HFFc6 (cell line): ENCODE results near the gene KIF5B. TPM values are rescaled to one million over a fixed set of nuclear protein-coding genes. Genes with fewer than 3 reads are reported as not detected.
A peak's percentile ranks its signal among the peaks of the same experiment; 100 is the strongest.

Experiments used
- DNase-seq: peaks from one replicate; pipeline ENCODE4 v3.0.0-alpha.2; 2018
- H3K27ac Mint-ChIP-seq: 2 replicates; pipeline ENCODE4 v1.8.0; 2020; ENCODE audit warnings: mild to moderate bottlenecking, mixed read lengths
- H3K27me3 Mint-ChIP-seq: 2 replicates; pipeline ENCODE4 v1.8.0; 2021; ENCODE audit warnings: mild to moderate bottlenecking, moderate library complexity, mixed read lengths; ENCODE audit not compliant: insufficient read depth
- H3K36me3 Mint-ChIP-seq: 2 replicates; pipeline ENCODE4 v1.8.0; 2021; ENCODE audit warnings: low read depth, mixed read lengths
- H3K4me1 Mint-ChIP-seq: 2 replicates; pipeline ENCODE4 v1.8.0; 2020; ENCODE audit warnings: low read depth, mixed read lengths
- H3K4me3 Mint-ChIP-seq: 2 replicates; pipeline ENCODE4 v1.8.0; 2020; ENCODE audit warnings: mild to moderate bottlenecking, moderate library complexity, mixed read lengths
- H3K9me3 Mint-ChIP-seq: 2 replicates; pipeline ENCODE4 v1.8.0; 2020; ENCODE audit warnings: mild to moderate bottlenecking, mixed read lengths
- CTCF ChIP-seq: fragments of 200-600 bp; sonication (generic); IDR thresholded peaks from 2 replicates; pipeline ENCODE4 v1.5.0; 2021; ENCODE audit warnings: antibody characterized with exemption, mild to moderate bottlenecking
- total RNA-seq, 6 experiments: library from RNA; stranded (reverse); fragmentation: NEBNext Ultra II Directional; extraction: Animal tissue kit (Norgen Biotek cat#: 25700); gene quantifications; 2 replicates in 1 of 6; 3 replicates in 5 of 6; pipeline ENCODE4 v1.2.3, GENCODE V29; 2021

The KIF5B gene
- total RNA-seq, 6 experiments from 2014 or later = 127 to 142 (median 137) TPM

GRCh38 chr10:32005050-32005449 is 51.2 kb downstream of the KIF5B start:
- TF ChIP-seq CTCF = peak; percentile 82
- peak; percentile 24 for DNase-seq
- Mint-ChIP-seq H3K27ac (no peak overlapping the region; the same call in 1 of the 2 replicates), H3K36me3 (peaks cover 19% of the 10 kb centered on the region; the same call in 1 of the 2 replicates), H3K27me3 (peaks cover 6% of the 10 kb centered on the region), H3K4me1 (peaks cover 12% of the 10 kb centered on the region), H3K4me3 (no peak overlapping the region), H3K9me3 (no peaks in the 10 kb centered on the region)

DNA sequence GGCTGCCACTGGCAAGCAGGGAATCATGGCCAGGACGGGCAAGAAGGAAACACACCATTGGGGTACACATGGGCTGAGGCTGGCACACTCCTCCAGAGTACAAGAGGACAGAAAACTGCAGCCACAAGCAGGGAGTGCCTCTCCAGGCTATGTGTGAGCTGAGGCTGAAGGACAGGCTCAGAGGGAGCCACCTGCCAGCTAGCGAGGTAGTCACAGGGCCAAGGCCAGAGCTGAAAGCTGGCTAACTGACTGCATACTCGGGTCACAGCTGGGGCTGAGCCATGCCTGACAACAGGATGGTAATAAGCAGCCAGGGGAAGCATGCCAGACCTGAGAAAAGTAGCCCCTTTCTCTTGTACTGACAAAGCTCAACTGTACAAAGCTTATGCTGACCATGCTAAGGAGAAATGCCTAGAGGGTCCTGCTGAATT is 52.0 kb downstream of the KIF5B start:
- no peak for TF ChIP-seq CTCF
- Mint-ChIP-seq H3K27me3 (peaks cover 6% of the 10 kb centered on the region), H3K9me3 (no peaks in the 10 kb centered on the region), H3K4me1 (peaks cover 20% of the 10 kb centered on the region), H3K27ac (no peak overlapping the region), H3K4me3 (no peak overlapping the region), H3K36me3 (peaks cover 19% of the 10 kb centered on the region; the same call in 1 of the 2 replicates)
- DNase-seq = no peak

- Mint-ChIP-seq H3K4me1 (peaks cover 25% of the 10 kb centered on the region), H3K27me3 (peaks cover 6% of the 10 kb centered on the region), H3K9me3 (no peaks in the 10 kb centered on the region), H3K4me3 (no peak overlapping the region), H3K36me3 (peaks cover 11% of the 10 kb centered on the region; the same call in 1 of the 2 replicates), H3K27ac (peak overlapping the region; percentile 61)
- no peak for DNase-seq
- TF ChIP-seq CTCF = no peak
These were observed 53.7 kb downstream of the KIF5B start for GRCh38 chr10:32002531-32002930.

- Mint-ChIP-seq H3K27me3 (peaks cover 2% of the 10 kb centered on the region; the same call in 1 of the 2 replicates), H3K4me1 (peaks cover 25% of the 10 kb centered on the region), H3K27ac (peak overlapping the region; percentile 15; the same call in 1 of the 2 replicates), H3K36me3 (0 out of 2 replicates have a peak, but pooled peaks cover 4% of the 10 kb centered on the region), H3K4me3 (no peak overlapping the region), H3K9me3 (no peaks in the 10 kb centered on the region)
- peak; percentile 57 for DNase-seq
- TF ChIP-seq CTCF = no peak
These were observed 55.3 kb downstream of the KIF5B start for GRCh38 chr10:32000937-32001336.

GRCh38 chr10:31999836-32000235 is 56.4 kb downstream of the KIF5B start:
- peaks cover 2% of the 10 kb centered on the region; the same call in 1 of the 2 replicates for H3K27me3 Mint-ChIP-seq
- no peak for DNase-seq
- H3K36me3 Mint-ChIP-seq = 0 out of 2 replicates have a peak, but pooled peaks cover 4% of the 10 kb centered on the region
- no peak for TF ChIP-seq CTCF
- H3K27ac Mint-ChIP-seq = no peak overlapping the region
- peaks cover 25% of the 10 kb centered on the region for H3K4me1 Mint-ChIP-seq
- no peaks in the 10 kb centered on the region for H3K9me3 Mint-ChIP-seq
- H3K4me3 Mint-ChIP-seq = no peak overlapping the region
